ENCODE data around the gene LEMD2.

Gene LEMD2

DNA sequence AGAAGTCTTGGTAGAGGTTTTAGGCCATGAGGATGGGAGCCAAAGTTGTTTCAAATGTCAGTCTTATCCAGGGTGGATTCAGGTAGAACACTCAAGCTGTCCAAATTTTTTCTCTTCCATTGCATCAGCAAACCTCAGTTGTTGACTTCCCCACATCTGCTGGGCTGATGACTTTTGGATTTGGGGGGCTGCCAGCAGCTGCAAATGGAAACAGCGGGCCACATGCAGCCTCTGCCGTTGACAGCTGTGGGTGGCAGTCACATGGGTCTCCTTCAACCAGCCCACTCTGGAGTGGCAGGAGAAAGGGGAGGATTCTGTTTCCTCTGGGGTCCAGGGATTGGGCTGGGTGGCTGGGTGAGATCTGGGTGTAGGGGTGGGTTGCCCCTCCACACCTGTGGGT lies 20.7 kb upstream of the LEMD2 start:
- TF ChIP-seq, protein P1, sequence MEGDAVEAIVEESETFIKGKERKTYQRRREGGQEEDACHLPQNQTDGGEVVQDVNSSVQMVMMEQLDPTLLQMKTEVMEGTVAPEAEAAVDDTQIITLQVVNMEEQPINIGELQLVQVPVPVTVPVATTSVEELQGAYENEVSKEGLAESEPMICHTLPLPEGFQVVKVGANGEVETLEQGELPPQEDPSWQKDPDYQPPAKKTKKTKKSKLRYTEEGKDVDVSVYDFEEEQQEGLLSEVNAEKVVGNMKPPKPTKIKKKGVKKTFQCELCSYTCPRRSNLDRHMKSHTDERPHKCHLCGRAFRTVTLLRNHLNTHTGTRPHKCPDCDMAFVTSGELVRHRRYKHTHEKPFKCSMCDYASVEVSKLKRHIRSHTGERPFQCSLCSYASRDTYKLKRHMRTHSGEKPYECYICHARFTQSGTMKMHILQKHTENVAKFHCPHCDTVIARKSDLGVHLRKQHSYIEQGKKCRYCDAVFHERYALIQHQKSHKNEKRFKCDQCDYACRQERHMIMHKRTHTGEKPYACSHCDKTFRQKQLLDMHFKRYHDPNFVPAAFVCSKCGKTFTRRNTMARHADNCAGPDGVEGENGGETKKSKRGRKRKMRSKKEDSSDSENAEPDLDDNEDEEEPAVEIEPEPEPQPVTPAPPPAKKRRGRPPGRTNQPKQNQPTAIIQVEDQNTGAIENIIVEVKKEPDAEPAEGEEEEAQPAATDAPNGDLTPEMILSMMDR (IDR thresholded peaks at IDR 0.05; ENCODE audit: insufficient read depth, low read depth, low read length, missing control alignments) = no peak
- H3K4me3 ChIP-seq (ENCODE audit: low read length) = no peak overlapping the region
- no peak for DNase-seq (ENCODE audit: low read depth)

GRCh38 chr6:33808641-33809180 lies 19.8 kb upstream of the LEMD2 start:
- no peak for DNase-seq (ENCODE audit: low read depth)
- TF ChIP-seq, protein P1 (IDR thresholded peaks at IDR 0.05; ENCODE audit: insufficient read depth, low read depth, low read length, missing control alignments) = no peak
- no peak overlapping the region for H3K4me3 ChIP-seq (ENCODE audit: low read length)

DNA sequence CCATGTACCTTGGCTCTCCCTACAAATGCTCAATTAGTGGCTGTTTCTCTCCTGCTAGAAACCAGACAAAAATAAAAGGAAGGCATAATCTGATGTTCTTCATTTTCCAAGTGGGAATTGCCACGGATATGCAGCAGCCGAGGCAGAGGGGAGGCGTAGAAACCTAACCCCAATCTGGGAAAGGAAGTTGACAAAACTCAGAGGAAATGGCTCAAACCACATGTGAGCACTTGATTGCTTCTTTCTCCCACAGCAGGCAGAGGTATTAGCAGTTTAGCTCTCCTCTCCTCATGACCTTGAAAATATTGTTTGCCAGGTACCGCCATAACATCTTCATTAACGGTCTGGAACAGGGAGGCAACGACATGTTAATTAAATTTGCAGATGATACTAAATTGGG lies 18.7 kb upstream of the LEMD2 start:
- no peak overlapping the region for H3K4me3 ChIP-seq (ENCODE audit: low read length)
- TF ChIP-seq, protein P1 (IDR thresholded peaks at IDR 0.05; ENCODE audit: insufficient read depth, low read depth, low read length, missing control alignments) = no peak

DNA sequence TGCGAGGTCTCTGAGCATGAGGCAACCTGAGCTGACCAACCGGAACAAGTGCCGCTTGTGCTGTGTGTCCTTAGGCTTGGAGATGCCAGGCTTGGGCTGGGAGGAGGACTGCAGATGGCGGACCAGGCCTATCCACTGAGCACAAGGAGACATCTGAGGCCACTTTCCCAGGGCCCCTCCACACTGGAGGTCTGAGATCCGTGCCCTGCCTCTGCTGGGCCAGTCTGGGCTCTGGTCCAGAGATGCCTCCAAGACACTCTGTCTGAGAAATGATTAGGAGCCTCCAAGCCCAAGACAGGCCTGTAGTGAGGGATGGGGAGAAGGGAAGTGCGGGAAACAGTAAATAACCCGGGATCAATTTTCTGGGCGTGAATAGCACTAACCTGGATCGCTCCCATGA lies 17.9 kb upstream of the LEMD2 start:
- TF ChIP-seq, protein P1 (IDR thresholded peaks at IDR 0.05; ENCODE audit: insufficient read depth, low read depth, low read length, missing control alignments) = no peak
- no peak for DNase-seq (ENCODE audit: low read depth)

More for the DNA sequence above, 18.7 kb upstream of the LEMD2 start:
- DNase-seq (ENCODE audit: low read depth) = no peak

DNA sequence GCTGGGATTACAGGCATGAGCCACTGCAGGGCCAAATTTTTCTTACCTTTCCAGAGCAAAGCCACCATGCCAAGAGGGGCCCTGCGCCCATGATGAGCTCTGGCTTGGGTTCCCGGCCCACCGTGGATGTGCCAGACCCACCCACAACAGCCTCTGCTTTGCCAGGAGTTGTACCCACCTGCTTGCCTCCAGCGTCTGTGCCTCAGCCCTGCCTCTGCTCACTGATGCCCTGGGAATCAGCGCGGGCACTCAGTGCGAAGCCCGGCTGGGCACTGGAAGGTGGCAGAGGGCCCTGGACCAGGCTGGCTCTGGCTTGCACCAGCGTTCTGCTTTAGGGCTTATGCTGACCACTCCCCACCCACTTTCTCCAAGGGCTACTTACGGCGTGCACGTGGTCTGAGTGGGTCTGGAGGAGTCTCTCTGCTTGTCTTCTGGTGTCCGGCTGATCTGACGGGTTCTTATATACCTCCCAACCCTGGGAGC lies 14.7 kb upstream of the LEMD2 start, which contains the start of gene MLN:
Gene MLN, minus strand, starts transcription at position 433 of the 483 bp plus-strand sequence. CDS start 2,840 bp downstream, outside the sequence.
- H3K4me3 ChIP-seq (ENCODE audit: low read length) = no peak within 1 kb of the TSS
- DNase-seq (ENCODE audit: low read depth) = no peak
- TF ChIP-seq, protein P1 (IDR thresholded peaks at IDR 0.05; ENCODE audit: insufficient read depth, low read depth, low read length, missing control alignments) = no peak

More for the DNA sequence above, 17.9 kb upstream of the LEMD2 start:
- no peak overlapping the region for H3K4me3 ChIP-seq (ENCODE audit: low read length)

DNA sequence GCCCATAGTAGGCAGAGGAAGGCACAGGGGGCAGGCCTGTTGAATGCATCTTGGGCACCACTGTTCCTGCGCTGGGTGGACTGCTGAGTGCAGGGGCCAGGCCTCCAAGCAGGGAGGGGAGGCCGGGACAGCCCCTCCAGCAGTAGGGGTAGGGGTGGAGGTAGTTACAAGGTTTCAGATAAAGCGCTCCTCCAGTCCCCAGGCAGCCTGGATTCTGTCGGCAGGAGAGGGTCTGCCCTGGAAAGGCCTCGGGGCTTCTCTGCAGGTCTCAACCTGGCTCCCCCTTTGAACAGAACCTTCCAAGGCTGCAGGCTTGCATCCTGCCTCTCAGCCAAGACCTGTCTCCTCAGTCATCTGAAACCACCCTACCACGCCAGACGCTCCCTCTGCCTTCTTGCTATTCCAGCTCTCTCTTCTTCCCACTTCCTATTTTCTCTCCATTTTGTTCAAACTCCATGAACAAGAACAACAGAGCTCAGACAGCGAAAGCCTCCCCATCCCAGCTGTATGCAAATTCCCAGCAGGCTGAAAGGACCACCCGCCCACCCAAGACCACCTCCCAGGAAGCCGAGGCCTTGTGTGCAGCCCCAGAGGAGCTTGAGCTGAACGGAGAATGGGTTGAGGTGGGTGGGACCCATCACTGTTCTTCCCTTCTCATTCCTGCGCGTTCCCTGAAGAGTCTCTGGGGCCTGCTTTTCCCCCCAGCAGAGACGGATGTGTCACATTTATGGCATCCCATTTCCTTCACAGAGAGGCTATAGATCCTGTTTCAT lies 13.4 kb upstream of the LEMD2 start:
- no peak for DNase-seq (ENCODE audit: low read depth)
- TF ChIP-seq, protein P1 (IDR thresholded peaks at IDR 0.05; ENCODE audit: insufficient read depth, low read depth, low read length, missing control alignments) = no peak

More for the DNA sequence above, 13.4 kb upstream of the LEMD2 start:
- H3K4me3 ChIP-seq (ENCODE audit: low read length) = no peak overlapping the region
